Measurements from ENCODE around the gene SLC25A1.
"Not testable (repeated sequence)": the region's sequence is repeated elsewhere in the genome, so short reads cannot be mapped to it uniquely, and the experiment has no call there.

Gene SLC25A1

GRCh38 chr22:19158649-19159048 is 19.9 kb downstream of the SLC25A1 start:
- not testable (repeated sequence) for DNase-seq

- DNase-seq, result not testable (repeated sequence)
Observed at GRCh38 chr22:19156109-19156508, 22.4 kb downstream of the SLC25A1 start.

- no peak for DNase-seq
Observed at GRCh38 chr22:19152942-19153883, 25.3 kb downstream of the SLC25A1 start.

- no peak for DNase-seq
Observed at GRCh38 chr22:19151329-19152191, 27.0 kb downstream of the SLC25A1 start.

GRCh38 chr22:19150482-19151328 is 27.8 kb downstream of the SLC25A1 start:
- DNase-seq, result no peak

GRCh38 chr22:19149991-19150390 is 28.5 kb downstream of the SLC25A1 start, which contains the start of gene GSC2:
TSS of gene GSC2 (minus strand) at chr22:19150292. CDS start at chr22:19150283, 9 bp downstream.
- no peak for DNase-seq

- peak; percentile 53 to 63 for DNase-seq
Observed at GRCh38 chr22:19149047-19149883, 29.3 kb downstream of the SLC25A1 start.

- DNase-seq, result no peak
Observed at GRCh38 chr22:19148417-19149046, 30.0 kb downstream of the SLC25A1 start.

GRCh38 chr22:19147195-19147780 is 31.2 kb downstream of the SLC25A1 start:
- no peak for DNase-seq

GRCh38 chr22:19146215-19146968 is 32.1 kb downstream of the SLC25A1 start:
- no peak for DNase-seq

GRCh38 chr22:19143967-19144400 is 34.6 kb downstream of the SLC25A1 start:
- peak; percentile 55 to 63 for DNase-seq

GRCh38 chr22:19143212-19143611 is 35.3 kb downstream of the SLC25A1 start:
- no peak for DNase-seq

- no peak for DNase-seq
Observed at GRCh38 chr22:19142394-19142793, 36.1 kb downstream of the SLC25A1 start.

- DNase-seq, result no peak
Observed at GRCh38 chr22:19139974-19140373, 38.6 kb downstream of the SLC25A1 start.

- DNase-seq, result no peak
Observed at GRCh38 chr22:19139001-19139356, 39.6 kb downstream of the SLC25A1 start.

- no peak for DNase-seq
Observed at GRCh38 chr22:19138217-19139000, 40.1 kb downstream of the SLC25A1 start.

GRCh38 chr22:19137384-19138216 is 40.9 kb downstream of the SLC25A1 start:
- DNase-seq, result no peak

- DNase-seq, result no peak
Observed at GRCh38 chr22:19136915-19137314, 41.6 kb downstream of the SLC25A1 start.
